K562 (cell line): ENCODE results near the gene ELF2. TPM values are rescaled to one million over a fixed set of nuclear protein-coding genes. Genes with fewer than 3 reads are reported as not detected.

Experiments
- CREB1 ChIP-seq, 2 experiments: sonication (generic) in 1 of 2; formaldehyde crosslinking in 1 of 2; IDR thresholded peaks; 2 replicates each; pipeline versions ENCODE4 v1.6.1 to v1.8.0; 2012 to 2022; ENCODE audit warnings: inconsistent platforms in 1 of 2, mild to moderate bottlenecking in 1 of 2, missing genetic modification reagents in 1 of 2, moderate library complexity in 1 of 2
- CREB3 ChIP-seq: fragments of 450-650 bp; conservative IDR thresholded peaks from 2 replicates; pipeline ENCODE4 v1.6.1; 2016; ENCODE audit warnings: missing genetic modification characterization, low read depth, mild to moderate bottlenecking, missing compliant biosample characterization, moderate library complexity
- CTCF ChIP-seq, 3 experiments: IDR thresholded peaks in 2 of 3; conservative IDR thresholded peaks in 1 of 3; 2 replicates each; pipeline ENCODE4 v1.5.1; 2011 to 2012; ENCODE audit warnings: low read length in 3 of 3, mild to moderate bottlenecking in 3 of 3, control low read depth in 2 of 3, improper control_type of control experiment in 1 of 3, inconsistent platforms in 1 of 3, low read depth in 1 of 3, mixed read lengths in 1 of 3, moderate library complexity in 1 of 3; ENCODE audit not compliant: insufficient read depth in 2 of 3
- ETV1 ChIP-seq: fragments of 450-650 bp; conservative IDR thresholded peaks from 2 replicates; pipeline ENCODE4 v1.6.1; 2016; ENCODE audit warnings: missing genetic modification characterization, control low read depth, low read depth, missing compliant biosample characterization
- FOXO4 ChIP-seq: fragments of 450-650 bp; formaldehyde crosslinking; IDR thresholded peaks from 2 replicates; pipeline ENCODE4 v1.4.0; 2020; ENCODE audit warnings: mild to moderate bottlenecking, moderate library complexity
- MGA ChIP-seq: fragments of 450-650 bp; IDR thresholded peaks from 2 replicates; pipeline ENCODE4 v1.6.1; 2016; ENCODE audit warnings: mild to moderate bottlenecking, moderate library complexity
- NELFE ChIP-seq: IDR thresholded peaks from 2 replicates; pipeline ENCODE4 v1.6.1; 2011; ENCODE audit warnings: mild to moderate bottlenecking; ENCODE audit not compliant: insufficient read depth, insufficient read length
- NEUROD1 ChIP-seq: fragments of 150-350 bp; IDR thresholded peaks from 2 replicates; pipeline ENCODE4 v1.6.1; 2014; ENCODE audit warnings: borderline replicate concordance, low read length, low read depth; ENCODE audit not compliant: partially characterized antibody
- RCOR1 ChIP-seq, 2 experiments: IDR thresholded peaks; 2 replicates each; pipeline ENCODE4 v1.6.1; 2012; ENCODE audit warnings: low read depth in 2 of 2, low read length in 2 of 2, borderline replicate concordance in 1 of 2, improper control_type of control experiment in 1 of 2
- TSC22D4 ChIP-seq: fragments of 450-650 bp; IDR thresholded peaks from 2 replicates; pipeline ENCODE4 v1.6.1; 2016; ENCODE audit warnings: missing genetic modification characterization, missing biosample characterization, control low read depth
- polyA plus RNA-seq, 8 experiments: library from polyadenylated mRNA; depleted of rRNA in 4 of 8; stranded (reverse) in 5 of 8; unstranded in 3 of 8; fragments of >200 nt; fragmentation: Nextera tagmentation in 2 of 8; fragmentation: Illumina TruSeq in 1 of 8; extraction: Ambion mirVana in 2 of 8; extraction: Trizol in 1 of 8; gene quantifications; 2 replicates each; pipeline versions ENCODE4 v1.2.1 to v1.2.3, GENCODE V29; 2011 to 2014; ENCODE audit warnings: inconsistent platforms in 1 of 8, missing spikeins in 1 of 8
- total RNA-seq, 7 experiments: library from RNA; depleted of rRNA in 6 of 7; stranded (reverse); fragments of >200 nt in 6 of 7; fragmentation: Illumina TruSeq in 2 of 7; extraction: Trizol in 2 of 7; gene quantifications; 2 replicates each; pipeline versions ENCODE4 v1.2.1 to v1.2.3, GENCODE V29; 2011 to 2021; ENCODE audit warnings: low replicate concordance in 1 of 7

Gene ELF2
- total and polyA plus RNA-seq, 9 of the 15 experiments (the other 6 are each of a cell fraction or from before 2014, with no cell fraction given) = 9.4 to 58.7 (median 41.6) TPM

GRCh38 chr4:139214039-139214534, 37.1 kb upstream of the ELF2 start (continued):
- TF ChIP-seq FOXO4 (no peak), TSC22D4 (tag) (no peak), NELFE (no peak), RCOR1 (IDR thresholded peaks at IDR 0.05; ENCODE audit: borderline replicate concordance in 1 of 2, low read depth in 2 of 2, low read length in 2 of 2) (peak in 1 of 2 experiments; percentile 89; a peak in 2 of 4 replicates), NEUROD1 (peak; percentile 36), MGA (peak; percentile 91), CREB1 (IDR thresholded peaks at IDR 0.05) (no peak), CREB1 (CRISPR knock-in tag; IDR thresholded peaks at IDR 0.05) (no peak; the same call in 1 of the 2 replicates), CTCF (IDR thresholded peaks at IDR 0.05 in 2 of 3, conservative IDR thresholded peaks at IDR 0.05 in 1 of 3; ENCODE audit: insufficient read depth in 2 of 3, low read depth in 1 of 3, low read length in 3 of 3) (no peak), ETV1 (tag) (peak; percentile 58; the same call in 1 of the 2 replicates), CREB3 (tag) (0 out of 2 replicates have a peak, but pooled peaks have one; percentile 54)
